K562 (cell line): Measurements from ENCODE around the gene NGRN. TPM values are rescaled to one million over a fixed set of nuclear protein-coding genes. Genes with fewer than 3 reads are reported as not detected.
"Not testable (repeated sequence)": the region's sequence is repeated elsewhere in the genome, so short reads cannot be mapped to it uniquely, and the experiment has no call there.

Source experiments
- ATF7 ChIP-seq: fragments of 450-650 bp; IDR thresholded peaks from 2 replicates; pipeline ENCODE4 v1.7.1; 2014; ENCODE audit warnings: mild to moderate bottlenecking, moderate library complexity
- CTBP1 ChIP-seq: fragments of 450-650 bp; IDR thresholded peaks from 2 replicates; pipeline ENCODE4 v1.6.1; 2016; ENCODE audit warnings: borderline replicate concordance
- CXXC5 ChIP-seq: fragments of 250-450 bp; sonication (Bioruptor Pico); IDR thresholded peaks from 2 replicates; pipeline ENCODE4 v1.8.0; 2022; ENCODE audit warnings: inconsistent platforms, mild to moderate bottlenecking, moderate library complexity
- DEAF1 ChIP-seq: fragments of 450-650 bp; formaldehyde crosslinking; IDR thresholded peaks from 2 replicates; pipeline ENCODE4 v1.4.0; 2020; ENCODE audit warnings: mild to moderate bottlenecking, moderate library complexity
- ESRRA ChIP-seq: fragments of 450-650 bp; IDR thresholded peaks from 2 replicates; pipeline ENCODE4 v1.6.1; 2014; ENCODE audit warnings: low read depth, mild to moderate bottlenecking, moderate library complexity, borderline replicate concordance
- NFIC ChIP-seq: fragments of 450-650 bp; IDR thresholded peaks from 2 replicates; pipeline ENCODE4 v1.6.1; 2017; ENCODE audit warnings: mild to moderate bottlenecking, inconsistent platforms
- RAD21 ChIP-seq, 2 experiments: fragments of 250-450 bp in 1 of 2; fragments of 450-650 bp in 1 of 2; sonication (Bioruptor Pico) in 1 of 2; formaldehyde crosslinking in 1 of 2; IDR thresholded peaks in 1 of 2; conservative IDR thresholded peaks in 1 of 2; 2 replicates each; pipeline versions ENCODE4 v1.4.0 to v1.8.0; 2020 to 2022; ENCODE audit warnings: mild to moderate bottlenecking in 2 of 2, moderate library complexity in 1 of 2
- RB1 ChIP-seq: fragments of 450-650 bp; IDR thresholded peaks from 2 replicates; pipeline ENCODE4 v1.6.1; 2017; ENCODE audit warnings: low read depth, mild to moderate bottlenecking
- RCOR1 ChIP-seq, 2 experiments: IDR thresholded peaks; 2 replicates each; pipeline ENCODE4 v1.6.1; 2012; ENCODE audit warnings: low read depth in 2 of 2, low read length in 2 of 2, borderline replicate concordance in 1 of 2, improper control_type of control experiment in 1 of 2
- REST ChIP-seq, 2 experiments: fragments of 450-650 bp; formaldehyde crosslinking in 1 of 2; IDR thresholded peaks; 2 replicates each; pipeline versions ENCODE4 v1.4.0 to v1.6.1; 2014 to 2020; ENCODE audit warnings: mild to moderate bottlenecking in 2 of 2, borderline replicate concordance in 1 of 2, low read depth in 1 of 2
- SMC3 ChIP-seq: conservative IDR thresholded peaks from 2 replicates; pipeline ENCODE4 v1.6.1; 2011; ENCODE audit warnings: low read depth, low read length, improper control_type of control experiment; ENCODE audit not compliant: insufficient read depth
- STAG1 ChIP-seq: sonication (generic); formaldehyde crosslinking; IDR thresholded peaks from 2 replicates; pipeline ENCODE4 v1.5.0; 2020; ENCODE audit warnings: missing genetic modification reagents, borderline replicate concordance
- USF1 ChIP-seq: sonication (generic); formaldehyde crosslinking; IDR thresholded peaks from 2 replicates; pipeline ENCODE4 v1.9.0; 2022; ENCODE audit warnings: mild to moderate bottlenecking, missing genetic modification reagents
- XRCC5 ChIP-seq: fragments of 200-400 bp; formaldehyde crosslinking; IDR thresholded peaks from 2 replicates; pipeline ENCODE4 v1.6.1; 2017; ENCODE audit warnings: low read depth, mild to moderate bottlenecking, low read length
- ZEB2 ChIP-seq: fragments of 450-650 bp; IDR thresholded peaks from 2 replicates; pipeline ENCODE4 v1.6.1; 2016
- polyA plus RNA-seq, 8 experiments: library from polyadenylated mRNA; depleted of rRNA in 4 of 8; stranded (reverse) in 5 of 8; unstranded in 3 of 8; fragments of >200 nt; fragmentation: Nextera tagmentation in 2 of 8; fragmentation: Illumina TruSeq in 1 of 8; extraction: Ambion mirVana in 2 of 8; extraction: Trizol in 1 of 8; gene quantifications; 2 replicates each; pipeline versions ENCODE4 v1.2.1 to v1.2.3, GENCODE V29; 2011 to 2014; ENCODE audit warnings: inconsistent platforms in 1 of 8, missing spikeins in 1 of 8
- total RNA-seq, 7 experiments: library from RNA; depleted of rRNA in 6 of 7; stranded (reverse); fragments of >200 nt in 6 of 7; fragmentation: Illumina TruSeq in 2 of 7; extraction: Trizol in 2 of 7; gene quantifications; 2 replicates each; pipeline versions ENCODE4 v1.2.1 to v1.2.3, GENCODE V29; 2011 to 2021; ENCODE audit warnings: low replicate concordance in 1 of 7

The NGRN gene
- total and polyA plus RNA-seq, 9 of the 15 experiments (the other 6 are each of a cell fraction or from before 2014, with no cell fraction given), result 14.0 to 73.4 (median 60.0) TPM

GRCh38 chr15:90293040-90293810 is 27.8 kb downstream of the NGRN start (continued):
- TF ChIP-seq REST (IDR thresholded peaks at IDR 0.05; ENCODE audit: borderline replicate concordance) (peak; percentile 68), ATF7 (0 out of 2 replicates have a peak, but pooled peaks have one; percentile 24), DEAF1 (CRISPR knock-in tag) (0 out of 2 replicates have a peak, but pooled peaks have one; percentile 11), USF1 (CRISPR knock-in tag) (peak; percentile 46; the same call in 1 of the 2 replicates), RB1 (peak; percentile 56; the same call in 1 of the 2 replicates), RAD21 (CRISPR knock-in tag; conservative IDR thresholded peaks at IDR 0.05 in 1 of 2, IDR thresholded peaks at IDR 0.05 in 1 of 2) (peak; percentile 49 to 76), STAG1 (CRISPR knock-in tag) (peak; percentile 87), CXXC5 (peak; percentile 59), ESRRA (0 out of 2 replicates have a peak, but pooled peaks have one; percentile 28), ZEB2 (peak; percentile 92), CTBP1 (peak; percentile 86), SMC3 (peak; percentile 73), RCOR1 (IDR thresholded peaks at IDR 0.05; ENCODE audit: borderline replicate concordance in 1 of 2, low read depth in 2 of 2, low read length in 2 of 2) (0 out of 4 replicates have a peak, but pooled peaks of 1 of the 2 experiments have one; percentile 40), NFIC (peak; percentile 85), XRCC5 (0 out of 2 replicates have a peak, but pooled peaks have one; percentile 50)
- TF ChIP-seq REST (CRISPR knock-in tag; IDR thresholded peaks at IDR 0.05; ENCODE audit: low read depth), result not testable (repeated sequence)
